Immature natural killer cell (primary cell): Measurements from ENCODE around the gene RILP. TPM values are rescaled to one million over a fixed set of nuclear protein-coding genes. Genes with fewer than 3 reads are reported as not detected.

Experiments used
- DNase-seq, 3 donors: peaks; one replicate each; pipeline ENCODE4 v3.0.0; 2022; ENCODE audit warnings: mixed read lengths in 1 of 3
- H3K27ac Mint-ChIP-seq, 6 donors: one replicate each; pipeline ENCODE4 v1.8.0; 2020; ENCODE audit warnings: mixed read lengths in 6 of 6, mild to moderate bottlenecking in 5 of 6, inconsistent platforms in 4 of 6, moderate library complexity in 3 of 6
- H3K27me3 Mint-ChIP-seq, 3 donors: one replicate each; pipeline ENCODE4 v1.8.0; 2020 to 2021; ENCODE audit warnings: low read depth in 3 of 3, mild to moderate bottlenecking in 3 of 3, mixed read lengths in 3 of 3, moderate library complexity in 3 of 3, inconsistent platforms in 1 of 3
- H3K36me3 Mint-ChIP-seq, 3 donors: one replicate each; pipeline ENCODE4 v1.8.0; 2020; ENCODE audit warnings: mixed read lengths in 3 of 3, inconsistent platforms in 2 of 3, mild to moderate bottlenecking in 2 of 3
- H3K4me1 Mint-ChIP-seq, 2 donors: one replicate each; pipeline ENCODE4 v1.8.0; 2020; ENCODE audit warnings: inconsistent platforms in 2 of 2, mild to moderate bottlenecking in 2 of 2, mixed read lengths in 2 of 2, moderate library complexity in 1 of 2
- H3K4me3 Mint-ChIP-seq, 5 donors: one replicate each; pipeline ENCODE4 v1.8.0; 2020; ENCODE audit warnings: mild to moderate bottlenecking in 5 of 5, mixed read lengths in 5 of 5, inconsistent platforms in 3 of 5, moderate library complexity in 3 of 5
- H3K9me3 Mint-ChIP-seq, 6 donors: one replicate each; pipeline ENCODE4 v1.8.0; 2020; ENCODE audit warnings: mild to moderate bottlenecking in 6 of 6, mixed read lengths in 6 of 6, inconsistent platforms in 4 of 6, moderate library complexity in 3 of 6
- polyA plus RNA-seq, 3 donors: library from polyadenylated mRNA; unstranded; fragments of 300-500 nt; fragmentation: Illumina TruSeq; gene quantifications; one replicate each; pipeline ENCODE4 v1.2.3, GENCODE V29; 2021

The RILP gene
- polyA plus RNA-seq, 3 donors from 2014 or later = 5.0 to 12.7 (median 9.2) TPM

GRCh38 chr17:1644493-1645206, 5.0 kb downstream of the RILP start:
- peaks cover 4 to 9% (median 9%) of the 10 kb centered on the region in 3 donors for H3K27me3 Mint-ChIP-seq
- peak in 1 of 3 donors; percentile 28 for DNase-seq
- peaks cover 10 to 17% of the 10 kb centered on the region in 2 donors for H3K4me1 Mint-ChIP-seq
- H3K36me3 Mint-ChIP-seq = no peaks in the 10 kb centered on the region
- no peaks in the 10 kb centered on the region for H3K9me3 Mint-ChIP-seq
- peak overlapping the region; percentile 80 to 91 (median 82) for H3K4me3 Mint-ChIP-seq
- H3K27ac Mint-ChIP-seq = peak overlapping the region in 4 of 6 donors; percentile 32 to 62 (median 46)

DNA sequence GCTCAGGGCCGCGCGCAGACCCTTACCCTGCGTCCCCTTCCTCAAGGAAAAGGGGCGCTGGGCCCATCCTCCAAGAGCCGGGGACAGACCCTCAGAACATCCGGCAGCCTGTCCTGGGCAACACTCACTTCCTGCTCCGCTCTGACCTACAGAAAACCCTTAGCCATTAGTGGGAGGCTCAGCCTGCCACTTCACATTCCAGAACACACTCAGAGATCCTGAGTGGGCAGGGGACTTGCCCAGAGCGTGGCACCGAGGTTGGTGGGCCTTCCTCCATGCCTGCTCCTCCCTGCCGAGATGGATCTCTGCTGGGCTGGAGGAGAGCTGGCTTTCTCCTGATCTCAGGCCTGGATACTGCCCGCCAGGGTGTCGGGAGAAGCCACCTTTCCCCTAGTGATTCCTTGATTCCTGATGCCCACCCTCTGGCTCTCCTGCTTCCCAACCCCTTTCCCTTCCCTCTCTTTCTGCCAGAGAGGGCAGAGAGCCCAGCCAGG, 5.6 kb downstream of the RILP start:
- DNase-seq = peak in 1 of 3 donors; percentile 15
- Mint-ChIP-seq H3K4me1 (peaks cover 10 to 17% of the 10 kb centered on the region in 2 donors), H3K4me3 (peak overlapping the region; percentile 80 to 91 (median 82)), H3K9me3 (no peaks in the 10 kb centered on the region), H3K36me3 (no peaks in the 10 kb centered on the region), H3K27me3 (peaks cover 4 to 10% (median 9%) of the 10 kb centered on the region in 3 donors), H3K27ac (peak overlapping the region in 4 of 6 donors; percentile 32 to 62 (median 48))

DNA sequence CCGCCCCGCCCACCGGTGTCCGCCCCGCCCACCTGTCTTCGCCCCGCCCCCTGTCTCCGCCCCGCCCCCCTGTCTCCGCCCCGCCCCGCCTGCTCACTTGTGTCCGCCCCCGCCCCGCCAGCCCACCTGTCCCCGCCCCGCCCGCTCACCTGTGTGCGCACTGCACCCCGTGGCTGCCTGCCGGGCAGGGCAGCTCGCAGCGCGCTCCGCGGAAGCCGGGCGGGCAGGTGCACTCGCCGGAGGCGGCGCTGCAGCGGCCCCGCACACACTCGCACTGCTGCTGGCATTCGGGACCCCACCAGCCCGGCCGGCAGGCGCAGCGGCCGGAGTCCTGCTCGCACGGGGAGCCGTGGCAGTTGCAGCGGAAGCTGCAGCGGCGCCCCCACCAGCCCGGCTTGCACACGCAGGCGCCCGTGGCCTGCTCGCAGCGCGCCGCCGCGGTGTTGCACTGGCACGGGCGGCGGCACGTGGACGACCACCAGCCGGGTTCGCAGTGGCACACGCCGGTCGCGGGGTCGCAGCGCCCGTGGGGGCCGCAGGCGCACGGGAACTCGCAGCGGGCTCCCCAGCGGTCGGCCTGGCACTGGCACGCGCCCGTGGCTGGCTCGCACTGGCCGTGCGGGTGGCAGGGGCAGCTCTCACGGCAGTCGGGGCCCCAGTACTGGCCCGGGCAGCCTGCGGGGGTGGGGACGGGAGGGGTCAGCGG, 6.2 kb downstream of the RILP start:
- H3K9me3 Mint-ChIP-seq = no peaks in the 10 kb centered on the region
- H3K27me3 Mint-ChIP-seq = peaks cover 4 to 10% (median 9%) of the 10 kb centered on the region in 3 donors
- peaks cover 10 to 17% of the 10 kb centered on the region in 2 donors for H3K4me1 Mint-ChIP-seq
- no peaks in the 10 kb centered on the region for H3K36me3 Mint-ChIP-seq
- peak overlapping the region in 4 of 5 donors; percentile 80 to 91 (median 86) for H3K4me3 Mint-ChIP-seq
- DNase-seq = peak; percentile 55 to 68 (median 64)
- no peak overlapping the region for H3K27ac Mint-ChIP-seq

GRCh38 chr17:1641065-1641403, 8.6 kb downstream of the RILP start:
- no peak for DNase-seq
- H3K36me3 Mint-ChIP-seq = no peaks in the 10 kb centered on the region
- H3K27ac Mint-ChIP-seq = no peak overlapping the region
- peaks cover 10 to 13% of the 10 kb centered on the region in 2 donors for H3K4me1 Mint-ChIP-seq
- H3K4me3 Mint-ChIP-seq = no peak overlapping the region
- peaks cover 4 to 10% (median 9%) of the 10 kb centered on the region in 3 donors for H3K27me3 Mint-ChIP-seq
- H3K9me3 Mint-ChIP-seq = no peaks in the 10 kb centered on the region

DNA sequence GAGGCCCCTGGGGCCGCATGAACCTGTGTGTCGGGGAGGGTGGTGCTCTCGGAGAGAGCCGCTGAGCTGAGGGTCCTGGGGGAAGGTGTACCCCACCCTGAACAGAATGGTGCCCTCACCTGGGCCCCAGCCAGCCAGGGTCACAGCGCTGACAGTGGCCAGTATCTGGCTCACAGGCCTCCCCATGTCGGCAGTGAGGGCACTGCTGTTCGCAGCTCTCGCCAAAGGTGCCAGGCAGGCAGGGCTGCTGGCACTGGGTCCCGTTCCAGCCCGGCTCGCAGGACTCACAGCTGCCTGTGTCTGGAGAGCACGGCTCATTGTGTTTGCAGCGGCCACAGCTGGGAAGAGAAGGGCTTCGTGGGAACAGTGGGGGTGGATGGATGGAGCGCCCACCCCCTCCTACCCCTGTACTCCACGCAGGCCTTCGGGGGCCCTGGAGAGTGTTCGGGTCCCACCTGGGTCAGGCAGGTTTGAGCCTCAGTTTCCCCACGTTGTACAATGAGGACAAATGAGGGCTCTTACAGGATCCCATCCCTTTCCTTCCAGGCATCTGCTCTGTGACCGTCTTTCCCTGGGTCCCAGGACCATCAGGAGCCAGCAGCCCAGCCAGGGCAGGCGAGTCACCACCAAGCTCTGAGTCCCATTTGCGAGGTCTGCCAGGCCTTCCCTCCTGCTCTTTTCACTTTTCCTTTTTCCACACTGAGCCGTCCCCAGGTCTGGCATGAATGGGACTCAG, 9.2 kb downstream of the RILP start:
- H3K9me3 Mint-ChIP-seq = no peaks in the 10 kb centered on the region
- no peak for DNase-seq
- H3K27me3 Mint-ChIP-seq = peaks cover 4 to 10% (median 9%) of the 10 kb centered on the region in 3 donors
- H3K4me3 Mint-ChIP-seq = no peak overlapping the region
- H3K27ac Mint-ChIP-seq = no peak overlapping the region
- H3K4me1 Mint-ChIP-seq = peaks cover 10% of the 10 kb centered on the region in 2 donors
- no peaks in the 10 kb centered on the region for H3K36me3 Mint-ChIP-seq

DNA sequence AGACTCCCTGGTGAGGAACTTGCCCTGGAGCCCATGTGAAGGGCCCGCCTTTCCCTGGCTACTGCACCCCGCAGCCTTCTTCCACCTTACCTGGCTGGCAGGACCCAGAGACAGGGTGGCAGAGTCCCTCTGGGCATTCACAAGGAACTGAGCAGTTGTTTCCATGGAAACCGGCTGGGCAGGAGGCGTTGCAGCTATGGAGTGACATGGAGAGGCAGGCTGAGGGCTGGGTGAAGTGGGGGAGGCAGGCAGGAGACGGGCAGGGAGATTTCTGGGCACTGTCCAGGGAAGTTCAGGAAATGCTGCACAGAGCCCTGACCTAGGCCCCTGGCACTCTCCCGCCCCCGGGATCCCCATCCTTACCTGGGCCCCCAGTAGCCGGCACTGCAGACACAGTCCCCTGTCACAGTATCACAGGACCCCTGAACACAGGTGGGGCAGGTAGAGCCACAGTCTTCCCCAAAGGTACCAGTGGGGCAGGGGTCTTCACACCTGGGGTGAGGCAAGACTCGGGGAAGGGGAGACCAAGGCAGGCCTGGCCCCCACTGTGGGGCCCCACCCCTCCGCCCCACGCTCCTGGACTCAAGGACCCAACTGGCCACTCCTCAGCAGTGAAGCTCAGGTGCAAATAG, 10.0 kb downstream of the RILP start:
- Mint-ChIP-seq H3K36me3 (no peaks in the 10 kb centered on the region), H3K9me3 (no peaks in the 10 kb centered on the region), H3K4me1 (peaks cover 9 to 10% of the 10 kb centered on the region in 2 donors), H3K27me3 (peaks cover 4 to 10% (median 9%) of the 10 kb centered on the region in 3 donors), H3K4me3 (no peak overlapping the region), H3K27ac (no peak overlapping the region)
- no peak for DNase-seq

DNA sequence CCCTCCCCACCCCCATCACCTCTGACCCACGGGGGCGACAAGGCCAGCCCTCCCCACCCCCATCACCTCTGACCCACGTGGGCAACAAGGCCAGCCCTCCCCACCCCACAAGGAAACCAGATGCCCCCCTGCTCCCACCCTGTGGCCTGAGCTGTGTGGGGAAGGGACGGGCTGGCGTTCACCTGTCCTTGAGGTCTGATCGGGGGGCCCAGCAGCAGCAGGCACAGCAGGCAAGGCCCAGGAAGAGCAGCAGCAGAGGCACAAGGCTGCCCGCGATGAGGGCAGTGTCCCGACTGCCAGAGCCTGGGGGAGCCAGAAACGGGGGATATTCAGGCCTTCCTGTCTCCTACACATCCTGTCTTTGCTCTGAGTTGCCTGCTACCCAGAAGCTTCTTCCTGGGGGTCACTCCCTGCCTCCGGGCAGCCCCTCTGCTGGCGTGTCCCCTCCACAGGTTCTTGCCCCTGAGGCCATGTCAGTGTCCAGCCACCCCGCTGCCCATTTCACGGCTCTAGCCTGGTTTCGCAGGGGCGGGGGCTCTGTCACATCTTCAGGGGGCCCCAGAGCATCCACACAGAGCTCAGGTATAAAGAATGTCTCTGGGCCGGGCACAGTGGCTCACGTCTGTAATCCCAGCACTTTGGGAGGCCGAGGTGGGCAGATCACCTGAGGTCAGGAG, 10.9 kb downstream of the RILP start:
- Mint-ChIP-seq H3K27me3 (peaks cover 0 to 6% (median 6%) of the 10 kb centered on the region in 3 donors), H3K4me3 (no peak overlapping the region), H3K9me3 (no peaks in the 10 kb centered on the region), H3K4me1 (peaks cover under 1 to 1% of the 10 kb centered on the region in 2 donors), H3K36me3 (no peaks in the 10 kb centered on the region), H3K27ac (no peak overlapping the region)
- DNase-seq = no peak

DNA sequence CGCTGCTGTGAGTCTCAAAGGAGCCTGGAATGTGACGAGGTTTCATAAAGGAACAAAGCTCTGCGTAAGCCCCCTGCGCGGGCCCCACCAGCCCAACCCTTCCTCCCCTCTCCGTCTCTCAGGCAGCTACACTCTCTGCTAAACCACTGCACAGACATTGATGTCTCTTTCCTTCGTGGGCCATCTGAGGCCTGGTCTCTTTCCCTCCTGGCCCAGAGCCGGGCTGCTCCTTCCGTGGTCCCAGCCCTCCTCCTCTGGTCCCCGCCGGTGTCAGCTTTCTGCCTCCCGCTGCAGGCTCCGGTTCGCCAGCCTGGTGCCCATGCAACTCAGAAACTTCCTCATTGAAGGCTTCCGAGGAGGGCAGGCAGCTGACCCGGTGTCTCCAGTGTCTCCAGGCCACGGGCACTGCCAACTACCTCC, 11.5 kb downstream of the RILP start:
- Mint-ChIP-seq H3K9me3 (no peaks in the 10 kb centered on the region), H3K4me1 (peaks cover 0 to 1% of the 10 kb centered on the region in 2 donors), H3K4me3 (no peak overlapping the region), H3K27ac (no peak overlapping the region), H3K36me3 (no peaks in the 10 kb centered on the region), H3K27me3 (peaks cover 0 to 6% (median 6%) of the 10 kb centered on the region in 3 donors)
- no peak for DNase-seq

DNA sequence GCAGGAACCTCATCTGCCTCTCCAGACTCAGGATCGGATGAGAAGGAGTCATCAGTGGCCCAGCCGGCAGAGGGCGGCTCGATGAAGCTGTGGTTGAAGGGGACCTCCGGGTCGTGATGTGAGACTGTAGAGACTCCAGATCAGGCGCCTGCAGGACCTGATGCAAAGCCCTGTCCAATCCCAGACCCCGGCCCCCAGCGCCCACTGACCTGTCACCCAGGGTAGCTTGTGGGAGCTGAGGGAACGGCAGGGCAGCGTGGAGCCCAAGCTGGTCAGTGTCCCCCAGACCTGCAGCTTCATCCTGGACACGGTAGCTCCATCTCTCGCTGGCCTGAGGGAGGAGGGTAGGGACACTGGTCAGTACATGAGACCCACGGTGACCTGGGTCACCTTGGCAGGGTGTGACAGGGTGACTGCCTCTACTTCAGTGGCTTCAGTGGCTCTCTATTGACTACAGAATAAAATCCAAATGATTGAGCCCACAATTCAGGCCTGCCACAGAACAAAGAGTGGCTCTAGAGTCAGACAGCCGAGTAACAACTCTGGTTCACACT, 12.9 kb downstream of the RILP start:
- H3K4me3 Mint-ChIP-seq = no peak overlapping the region
- H3K4me1 Mint-ChIP-seq = no peaks in the 10 kb centered on the region
- H3K27me3 Mint-ChIP-seq = peaks cover 0 to 6% (median 2%) of the 10 kb centered on the region in 3 donors
- no peaks in the 10 kb centered on the region for H3K36me3 Mint-ChIP-seq
- H3K9me3 Mint-ChIP-seq = no peaks in the 10 kb centered on the region
- peak overlapping the region in 1 of 6 donors; percentile 1 for H3K27ac Mint-ChIP-seq
- DNase-seq = no peak

DNA sequence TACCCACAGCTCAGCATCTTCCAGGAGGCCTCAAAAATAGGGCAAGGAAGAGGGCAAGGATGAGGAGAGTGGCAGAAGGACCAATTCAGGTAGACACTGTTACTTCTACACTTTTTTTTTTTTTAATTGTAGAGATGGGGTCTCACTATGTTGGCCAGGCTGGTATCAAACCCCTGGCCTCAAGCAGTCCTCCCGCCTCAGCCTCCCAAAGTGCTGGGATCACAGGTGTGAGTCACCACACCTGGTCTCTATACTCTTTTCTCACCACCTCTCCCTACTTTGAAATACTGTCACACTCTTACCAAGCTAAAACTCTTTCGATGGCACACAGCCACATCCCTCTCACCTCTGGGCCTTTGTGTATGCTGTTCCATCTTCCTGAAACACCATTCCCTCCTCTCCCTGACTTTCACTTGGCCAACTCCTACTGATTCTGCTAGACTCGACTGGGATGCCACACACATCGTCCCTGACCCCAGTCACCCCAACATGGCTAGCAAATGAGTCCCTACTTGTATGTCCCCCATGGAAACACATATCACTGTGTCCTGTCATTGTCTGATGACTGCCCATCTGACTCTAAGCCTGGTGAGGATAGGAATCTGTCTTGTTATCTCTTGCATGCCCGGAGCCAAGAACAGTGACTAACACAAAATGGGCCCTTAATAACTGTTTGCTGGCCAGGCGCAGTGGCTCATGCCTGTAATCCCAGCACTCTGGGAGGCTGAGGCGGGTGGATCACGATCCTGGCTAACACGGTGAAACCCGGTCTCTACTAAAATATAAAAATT, 13.8 kb downstream of the RILP start:
- H3K27ac Mint-ChIP-seq = no peak overlapping the region
- no peak overlapping the region for H3K4me3 Mint-ChIP-seq
- H3K4me1 Mint-ChIP-seq = no peaks in the 10 kb centered on the region
- H3K27me3 Mint-ChIP-seq = peaks cover 0 to 4% (median 0%) of the 10 kb centered on the region in 3 donors
- DNase-seq = no peak
- no peaks in the 10 kb centered on the region for H3K9me3 Mint-ChIP-seq
- H3K36me3 Mint-ChIP-seq = no peaks in the 10 kb centered on the region

DNA sequence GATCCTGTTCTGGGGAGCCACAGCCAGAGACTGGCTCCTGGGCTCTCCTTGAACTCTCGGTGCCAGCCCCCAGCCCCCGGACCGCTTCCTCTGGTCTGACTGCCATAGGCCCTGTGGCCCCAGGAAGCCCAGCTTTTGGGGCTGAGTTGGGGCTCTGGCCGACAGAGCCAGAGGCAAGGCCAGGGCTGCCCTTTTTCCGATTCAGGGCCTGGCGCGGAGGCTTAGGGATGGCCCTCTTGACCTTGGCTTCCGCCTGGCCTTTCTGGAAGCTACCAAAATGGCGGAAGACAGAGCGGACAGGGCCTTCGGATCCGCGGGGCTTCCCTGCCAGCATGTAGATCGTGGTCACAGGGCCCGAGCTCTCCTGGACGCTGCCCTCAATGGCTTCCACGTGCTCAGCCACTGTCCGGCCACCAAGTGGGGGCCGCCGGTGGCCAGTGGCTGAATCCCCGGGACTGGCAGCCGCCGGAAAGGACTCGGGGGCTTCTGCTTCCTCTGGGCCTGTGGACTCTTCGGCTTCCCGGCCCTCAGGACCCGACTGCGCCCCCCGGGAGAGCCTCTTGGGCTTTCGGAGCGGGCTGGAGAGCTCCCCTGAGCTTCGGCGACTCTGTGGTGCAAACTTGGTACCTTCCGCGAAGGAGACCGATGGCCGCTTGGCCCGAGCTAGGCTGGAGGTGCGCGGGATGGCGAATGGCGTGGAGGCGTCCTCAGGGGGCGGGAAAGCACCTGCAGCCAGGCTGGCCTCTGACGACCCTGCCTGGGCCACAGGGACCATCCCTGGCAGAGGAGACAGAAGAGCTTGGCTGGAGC, 14.6 kb downstream of the RILP start:
- H3K27ac Mint-ChIP-seq = no peak overlapping the region
- peaks cover 2 to 4% of the 10 kb centered on the region in 2 donors for H3K4me1 Mint-ChIP-seq
- H3K4me3 Mint-ChIP-seq = no peak overlapping the region
- peaks cover 4 to 5% (median 4%) of the 10 kb centered on the region in 3 donors for H3K27me3 Mint-ChIP-seq
- no peaks in the 10 kb centered on the region for H3K9me3 Mint-ChIP-seq
- no peak for DNase-seq
- no peaks in the 10 kb centered on the region for H3K36me3 Mint-ChIP-seq
